B cell (primary cell): ENCODE results near the gene ZMYND8.

Experiments used
- CTCF ChIP-seq: fragments of 200-600 bp; IDR thresholded peaks from one replicate; pipeline ENCODE4 v1.8.0; 2022; ENCODE audit warnings: antibody characterized with exemption, mild to moderate bottlenecking
- EZH2 ChIP-seq: IDR thresholded peaks from 2 replicates; pipeline ENCODE4 v1.6.1; 2012; ENCODE audit warnings: borderline replicate concordance, low read depth, mild to moderate bottlenecking, moderate library complexity, low read length; ENCODE audit not compliant: insufficient read depth, poor library complexity, severe bottlenecking

- no peak for TF ChIP-seq CTCF
- no peak for TF ChIP-seq EZH2
These were observed 76.3 kb downstream of the ZMYND8 start for GRCh38 chr20:47280228-47280627.
